Endodermal cell (in vitro differentiated cells): ENCODE results near the gene OR13J1. TPM values are rescaled to one million over a fixed set of nuclear protein-coding genes. Genes with fewer than 3 reads are reported as not detected.
A peak's percentile ranks its signal among the peaks of the same experiment; 100 is the strongest.

Experiments used
- DNase-seq: peaks from one replicate; pipeline ENCODE4 v3.0.0-alpha.2; 2017
- H3K27ac ChIP-seq: 2 replicates; pipeline ENCODE4 v1.5.1; 2013; ENCODE audit warnings: mild to moderate bottlenecking, low read depth, low read length, moderate library complexity
- H3K27me3 ChIP-seq: 2 replicates; pipeline ENCODE4 v1.6.1; 2013; ENCODE audit warnings: mild to moderate bottlenecking, low read length, moderate library complexity; ENCODE audit not compliant: insufficient read depth, control insufficient read depth, poor library complexity, severe bottlenecking
- H3K36me3 ChIP-seq: 2 replicates; pipeline ENCODE4 v1.7.0; 2013; ENCODE audit warnings: mild to moderate bottlenecking, low read length, moderate library complexity; ENCODE audit not compliant: control insufficient read depth, insufficient read depth
- H3K4me1 ChIP-seq: one replicate; pipeline ENCODE4 v1.7.0; 2013; ENCODE audit warnings: low read length; ENCODE audit not compliant: control insufficient read depth, insufficient read depth
- H3K4me3 ChIP-seq: 2 replicates; pipeline ENCODE4 v1.5.1; 2013; ENCODE audit warnings: mild to moderate bottlenecking, low read length, moderate library complexity
- H3K9ac ChIP-seq: 2 replicates; pipeline ENCODE4 v1.6.1; 2013; ENCODE audit warnings: mild to moderate bottlenecking, low read length, moderate library complexity; ENCODE audit not compliant: poor library complexity, severe bottlenecking; ENCODE audit errors: extremely low read depth
- H3K9me3 ChIP-seq: 2 replicates; pipeline ENCODE4 v1.6.1; 2013; ENCODE audit warnings: mild to moderate bottlenecking, low read length, moderate library complexity; ENCODE audit not compliant: control insufficient read depth
- H3K27ac Mint-ChIP-seq: 2 replicates; pipeline ENCODE4 v1.8.0; 2020; ENCODE audit warnings: mixed read lengths
- H3K27me3 Mint-ChIP-seq: 2 replicates; pipeline ENCODE4 v1.8.0; 2021; ENCODE audit warnings: mild to moderate bottlenecking, mixed read lengths; ENCODE audit not compliant: insufficient read depth
- H3K36me3 Mint-ChIP-seq: 2 replicates; pipeline ENCODE4 v1.8.0; 2020; ENCODE audit warnings: low read depth, mixed read lengths
- H3K4me1 Mint-ChIP-seq: 2 replicates; pipeline ENCODE4 v1.8.0; 2020; ENCODE audit warnings: mixed read lengths
- H3K4me3 Mint-ChIP-seq: 2 replicates; pipeline ENCODE4 v1.8.0; 2020; ENCODE audit warnings: mild to moderate bottlenecking, moderate library complexity, mixed read lengths
- H3K9me3 Mint-ChIP-seq: 2 replicates; pipeline ENCODE4 v1.8.0; 2020; ENCODE audit warnings: mild to moderate bottlenecking, mixed read lengths
- WGBS, 2 experiments: methylation state at CpG; one replicate each; pipeline versions ENCODE4 v1.1.5 to v1.1.7; 2013; ENCODE audit warnings: missing lambda C conversion rate in 2 of 2, mixed read lengths in 1 of 2; ENCODE audit not compliant: insufficient coverage in 1 of 2, insufficient read length in 1 of 2; 5-methylcytosine and 5-hydroxymethylcytosine counted together
- total RNA-seq, 2 donors: library from RNA; stranded (reverse); fragmentation: NEBNext Ultra II Directional in 1 of 2; extraction: Animal tissue kit (Norgen Biotek cat#: 25700) in 1 of 2; gene quantifications; 2 replicates in 1 of 2; 3 replicates in 1 of 2; pipeline ENCODE4 v1.2.1, GENCODE V29; 2021
- TF ChIP-seq, protein P1 (sequence below): fragments of 200-600 bp; sonication (generic); conservative IDR thresholded peaks from 2 replicates; pipeline ENCODE4 v1.5.0; 2021; ENCODE audit warnings: antibody characterized with exemption, mild to moderate bottlenecking

Gene OR13J1
- total RNA-seq, 2 donors from 2014 or later: not detected

DNA sequence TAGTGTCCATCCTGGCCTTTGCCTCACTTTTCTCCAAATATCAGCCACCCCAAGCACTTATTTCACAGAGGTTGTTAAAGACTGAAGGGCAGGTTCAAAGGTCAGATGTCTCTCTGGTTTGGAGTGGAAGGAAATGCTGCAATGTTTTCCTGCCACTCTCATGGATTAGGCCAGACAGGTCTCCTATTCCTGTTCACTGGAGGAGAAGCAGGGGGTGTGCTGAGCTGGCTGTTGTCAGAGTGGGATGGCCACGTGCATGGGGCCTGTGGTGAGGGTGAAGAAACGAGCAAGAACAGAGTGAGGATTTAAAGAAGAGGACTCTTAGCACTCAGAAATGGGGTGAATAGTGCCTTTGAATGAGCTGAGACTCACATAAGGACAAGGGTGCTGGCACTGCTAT, 34.4 kb downstream of the OR13J1 start:
- Histone ChIP-seq H3K4me1 (no peaks in the 10 kb centered on the region), H3K27ac (no peak overlapping the region), H3K36me3 (no peaks in the 10 kb centered on the region), H3K9me3 (no peaks in the 10 kb centered on the region), H3K27me3 (no peaks in the 10 kb centered on the region), H3K9ac (no peak overlapping the region), H3K4me3 (no peak overlapping the region)
- Mint-ChIP-seq H3K9me3 (no peaks in the 10 kb centered on the region), H3K4me1 (peaks cover 9% of the 10 kb centered on the region), H3K27me3 (peaks cover 23% of the 10 kb centered on the region), H3K27ac (no peak overlapping the region), H3K36me3 (no peaks in the 10 kb centered on the region), H3K4me3 (no peak overlapping the region)
- TF ChIP-seq, protein P1, sequence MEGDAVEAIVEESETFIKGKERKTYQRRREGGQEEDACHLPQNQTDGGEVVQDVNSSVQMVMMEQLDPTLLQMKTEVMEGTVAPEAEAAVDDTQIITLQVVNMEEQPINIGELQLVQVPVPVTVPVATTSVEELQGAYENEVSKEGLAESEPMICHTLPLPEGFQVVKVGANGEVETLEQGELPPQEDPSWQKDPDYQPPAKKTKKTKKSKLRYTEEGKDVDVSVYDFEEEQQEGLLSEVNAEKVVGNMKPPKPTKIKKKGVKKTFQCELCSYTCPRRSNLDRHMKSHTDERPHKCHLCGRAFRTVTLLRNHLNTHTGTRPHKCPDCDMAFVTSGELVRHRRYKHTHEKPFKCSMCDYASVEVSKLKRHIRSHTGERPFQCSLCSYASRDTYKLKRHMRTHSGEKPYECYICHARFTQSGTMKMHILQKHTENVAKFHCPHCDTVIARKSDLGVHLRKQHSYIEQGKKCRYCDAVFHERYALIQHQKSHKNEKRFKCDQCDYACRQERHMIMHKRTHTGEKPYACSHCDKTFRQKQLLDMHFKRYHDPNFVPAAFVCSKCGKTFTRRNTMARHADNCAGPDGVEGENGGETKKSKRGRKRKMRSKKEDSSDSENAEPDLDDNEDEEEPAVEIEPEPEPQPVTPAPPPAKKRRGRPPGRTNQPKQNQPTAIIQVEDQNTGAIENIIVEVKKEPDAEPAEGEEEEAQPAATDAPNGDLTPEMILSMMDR: no peak
- DNase-seq: no peak
- 85 to 95% methylated on average over 2 of the region's 2 CpGs for WGBS, 2 experiments

DNA sequence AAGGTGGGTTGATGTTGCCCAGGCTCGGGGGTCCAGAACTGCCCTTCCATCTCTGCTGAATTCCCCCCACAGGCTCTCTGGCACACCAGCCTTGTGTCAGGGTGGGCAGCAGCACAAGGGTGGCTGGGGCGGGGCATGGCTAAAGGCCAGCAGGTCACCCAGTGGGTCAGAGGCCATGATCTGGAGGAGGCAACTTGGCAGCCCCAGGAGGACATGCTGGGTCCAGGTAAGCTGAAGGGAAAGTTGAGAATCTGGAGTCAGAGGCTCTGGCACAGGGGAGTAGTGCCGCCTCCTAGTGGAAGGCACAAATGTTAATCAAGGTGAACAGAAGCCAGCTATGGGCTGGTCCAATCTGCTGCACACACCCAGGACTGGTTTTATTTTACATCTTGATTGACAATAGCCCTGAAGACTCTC, 35.0 kb downstream of the OR13J1 start:
- H3K4me1 Mint-ChIP-seq: peaks cover 3% of the 10 kb centered on the region
- H3K36me3 ChIP-seq: no peaks in the 10 kb centered on the region
- no peaks in the 10 kb centered on the region for H3K9me3 Mint-ChIP-seq
- no peaks in the 10 kb centered on the region for H3K9me3 ChIP-seq
- H3K4me3 Mint-ChIP-seq: no peak overlapping the region
- TF ChIP-seq, protein P1: peak; percentile 79
- no peaks in the 10 kb centered on the region for H3K27me3 ChIP-seq
- DNase-seq: peak; percentile 76
- H3K27ac ChIP-seq: no peak overlapping the region
- peaks cover 23% of the 10 kb centered on the region for H3K27me3 Mint-ChIP-seq
- H3K36me3 Mint-ChIP-seq: no peaks in the 10 kb centered on the region
- WGBS, 2 experiments: 84 to 85% methylated on average over 2 to 3 of the region's 3 CpGs
- no peaks in the 10 kb centered on the region for H3K4me1 ChIP-seq
- H3K9ac ChIP-seq: no peak overlapping the region
- H3K4me3 ChIP-seq: no peak overlapping the region
- H3K27ac Mint-ChIP-seq: no peak overlapping the region

DNA sequence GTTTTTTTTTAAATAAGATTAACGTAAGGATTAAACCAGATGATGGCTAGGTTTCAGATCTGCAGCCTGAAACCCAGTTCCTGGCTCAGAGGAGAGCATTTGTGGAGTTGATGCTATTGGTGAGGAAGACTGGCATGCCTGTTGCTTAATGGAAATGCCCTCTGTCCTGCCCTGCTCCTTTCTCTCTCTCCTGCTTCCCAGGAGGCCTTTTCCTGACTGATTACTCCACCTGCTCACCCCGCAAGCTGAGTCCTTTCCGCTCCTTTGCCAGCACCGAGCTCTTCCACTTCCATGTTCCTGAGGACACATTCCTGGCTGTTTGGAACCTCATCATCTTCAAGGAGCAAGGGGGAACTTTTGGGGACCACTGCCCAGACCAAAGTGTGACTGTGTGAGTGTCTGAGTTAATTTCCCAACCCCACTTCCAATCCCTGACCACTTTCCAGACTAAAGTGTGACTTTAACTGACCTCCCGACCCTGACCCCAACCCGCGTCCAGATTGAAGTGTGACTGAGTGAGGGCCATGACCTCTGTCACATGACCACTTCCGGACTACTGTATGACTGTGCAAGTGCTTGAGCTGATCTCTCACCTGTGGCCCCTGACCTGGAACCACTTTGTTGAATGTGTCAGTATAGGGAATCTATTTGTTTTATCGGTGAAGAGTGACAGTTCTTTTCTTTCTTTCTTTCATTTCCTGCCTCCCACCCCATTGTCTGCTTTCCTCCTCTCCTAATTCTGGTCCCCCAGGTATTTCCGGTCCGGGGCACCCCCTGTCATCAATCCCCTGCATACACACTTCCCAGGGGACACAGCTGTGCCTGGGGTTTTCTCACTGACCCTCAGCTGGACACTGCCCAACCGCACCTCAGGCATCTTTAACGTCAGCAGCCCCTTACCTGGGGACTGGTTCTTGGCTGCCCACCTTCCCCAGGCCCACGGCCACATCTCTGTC, 35.7 kb downstream of the OR13J1 start:
- Histone ChIP-seq H3K9me3 (no peaks in the 10 kb centered on the region), H3K4me1 (no peaks in the 10 kb centered on the region), H3K27me3 (no peaks in the 10 kb centered on the region), H3K36me3 (no peaks in the 10 kb centered on the region), H3K9ac (no peak overlapping the region), H3K4me3 (no peak overlapping the region), H3K27ac (no peak overlapping the region)
- H3K27ac Mint-ChIP-seq: no peak overlapping the region
- DNase-seq: no peak
- 92 to 98% methylated on average over 8 to 14 of the region's 14 CpGs for WGBS, 2 experiments
- no peaks in the 10 kb centered on the region for H3K36me3 Mint-ChIP-seq
- no peaks in the 10 kb centered on the region for H3K9me3 Mint-ChIP-seq
- H3K27me3 Mint-ChIP-seq: peaks cover 20% of the 10 kb centered on the region
- H3K4me3 Mint-ChIP-seq: no peak overlapping the region
- H3K4me1 Mint-ChIP-seq: peaks cover 6% of the 10 kb centered on the region
- TF ChIP-seq, protein P1: no peak
